Endometrium (tissue), 2 donors: ENCODE data around the gene MRTFA.
"Not testable (repeated sequence)": the region's sequence is repeated elsewhere in the genome, so short reads cannot be mapped to it uniquely, and the experiment has no call there.

Experiments
- FAIRE-seq: peaks from 2 replicates; lab custom pipeline; 2012; peaks lifted over from hg19 to GRCh38; lab: Jason Lieb, UNC
- donor health status: control.
- donor health status: control.

MRTFA gene

GRCh38 chr22:40659166-40659565 lies 22.6 kb upstream of the MRTFA start:
- no peak for FAIRE-seq

GRCh38 chr22:40656651-40657050 lies 20.1 kb upstream of the MRTFA start:
- FAIRE-seq: not testable (repeated sequence)

GRCh38 chr22:40655941-40656340 lies 19.4 kb upstream of the MRTFA start:
- not testable (repeated sequence) for FAIRE-seq

GRCh38 chr22:40654522-40655167 lies 18.1 kb upstream of the MRTFA start:
- no peak for FAIRE-seq

GRCh38 chr22:40653361-40653760 lies 16.8 kb upstream of the MRTFA start:
- no peak for FAIRE-seq

GRCh38 chr22:40651563-40652501 lies 15.3 kb upstream of the MRTFA start:
- FAIRE-seq: peak; percentile 43

- FAIRE-seq: no peak
Observed at GRCh38 chr22:40651057-40651456, 14.5 kb upstream of the MRTFA start.

- no peak for FAIRE-seq
Observed at GRCh38 chr22:40648386-40648785, 11.9 kb upstream of the MRTFA start.

GRCh38 chr22:40645579-40646197 lies 9.2 kb upstream of the MRTFA start:
- no peak for FAIRE-seq

- no peak for FAIRE-seq
Observed at GRCh38 chr22:40642316-40642715, 5.8 kb upstream of the MRTFA start.

GRCh38 chr22:40641269-40641668 lies 4.8 kb upstream of the MRTFA start:
- no peak for FAIRE-seq

- FAIRE-seq: no peak
Observed at GRCh38 chr22:40638261-40638660, 1.7 kb upstream of the MRTFA start.

- FAIRE-seq: no peak
Observed at GRCh38 chr22:40637183-40638150, 948 bp upstream of the MRTFA start.

- FAIRE-seq: no peak
Observed at GRCh38 chr22:40635940-40636379, 559 bp downstream of the MRTFA start.

- no peak for FAIRE-seq
Observed at GRCh38 chr22:40635043-40635939, 1.2 kb downstream of the MRTFA start.

- FAIRE-seq: no peak
Observed at GRCh38 chr22:40634119-40634903, 2.2 kb downstream of the MRTFA start.

GRCh38 chr22:40633036-40633435 lies 3.5 kb downstream of the MRTFA start:
- FAIRE-seq: no peak

GRCh38 chr22:40631925-40632324 lies 4.6 kb downstream of the MRTFA start:
- no peak for FAIRE-seq

- FAIRE-seq: no peak
Observed at GRCh38 chr22:40628354-40629042, 8.0 kb downstream of the MRTFA start.
